ENCODE measurements around the gene TEC. TPM values are rescaled to one million over a fixed set of nuclear protein-coding genes. Genes with fewer than 3 reads are reported as not detected.

TEC gene
- total and polyA plus RNA-seq, 2 experiments from 2014 or later: 2.9 to 3.0 TPM

DNA sequence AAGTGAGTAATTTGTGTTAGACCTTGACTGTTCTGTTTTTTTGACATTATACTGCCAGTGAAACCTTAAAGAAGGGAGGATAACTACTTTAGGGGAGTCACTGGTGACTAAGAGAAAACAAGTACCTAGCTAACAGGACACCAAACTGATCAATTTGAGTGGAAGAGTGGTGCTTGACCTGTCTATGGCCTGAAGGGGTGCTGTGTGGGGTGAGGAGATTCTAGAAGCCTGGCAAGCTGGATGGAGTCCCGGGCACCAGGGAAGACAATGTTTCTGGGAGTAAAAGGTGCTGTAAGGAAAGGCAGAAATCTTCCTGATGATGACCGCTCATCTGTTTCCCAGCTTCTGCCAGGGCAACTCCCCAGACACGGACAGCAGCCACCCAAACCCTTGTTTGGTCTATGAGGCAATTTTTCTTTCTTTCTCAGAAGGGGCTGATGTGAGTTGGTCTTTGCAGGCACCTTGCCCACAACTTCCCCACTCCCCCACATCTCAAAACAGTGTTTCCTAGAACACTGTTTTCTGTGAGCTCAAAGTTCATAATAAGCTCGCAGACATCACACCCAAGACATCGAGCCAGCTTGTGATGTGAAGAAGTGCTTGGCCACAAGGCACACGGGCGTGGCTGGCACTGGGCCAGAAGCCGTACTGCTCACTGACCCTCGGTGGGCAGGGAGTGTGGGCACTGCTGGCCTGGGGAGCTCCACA lies 140.2 kb downstream of the TEC start:
- DNase-seq (ENCODE audit: low spot score) (peak; percentile 49), ATAC-seq (peak; percentile 12; the same call in 2 of the 3 replicates)
- H4K20me1 ChIP-seq (replicated peaks; ENCODE audit: insufficient read depth): no peaks in the 10 kb centered on the region
- Mint-ChIP-seq H3K4me3 (no peak overlapping the region), H3K9me3 (0 out of 3 replicates have a peak, but pooled peaks cover 3% of the 10 kb centered on the region), H3K27ac (no peak overlapping the region), H3K27me3 (ENCODE audit: insufficient read depth, low read depth, poor library complexity) (peaks cover 9% of the 10 kb centered on the region), H3K4me1 (peaks cover 44% of the 10 kb centered on the region), H3K36me3 (ENCODE audit: low read depth) (peaks cover 4% of the 10 kb centered on the region; the same call in 1 of the 3 replicates)
- H3K4me2 ChIP-seq: no peak overlapping the region
- H3K27ac ChIP-seq (ENCODE audit: low read depth): no peak overlapping the region
- no peaks in the 10 kb centered on the region for H3K27me3 ChIP-seq (ENCODE audit: insufficient read depth)
- H3K4me1 ChIP-seq (ENCODE audit: insufficient read depth): peaks cover 7% of the 10 kb centered on the region
- no peaks in the 10 kb centered on the region for H3K9me2 ChIP-seq (ENCODE audit: insufficient read depth)
- H3K4me3 ChIP-seq: no peak overlapping the region
- no peaks in the 10 kb centered on the region; the same call in 1 of the 2 replicates for H3K36me3 ChIP-seq (ENCODE audit: insufficient read depth)
- TF ChIP-seq, protein P1, sequence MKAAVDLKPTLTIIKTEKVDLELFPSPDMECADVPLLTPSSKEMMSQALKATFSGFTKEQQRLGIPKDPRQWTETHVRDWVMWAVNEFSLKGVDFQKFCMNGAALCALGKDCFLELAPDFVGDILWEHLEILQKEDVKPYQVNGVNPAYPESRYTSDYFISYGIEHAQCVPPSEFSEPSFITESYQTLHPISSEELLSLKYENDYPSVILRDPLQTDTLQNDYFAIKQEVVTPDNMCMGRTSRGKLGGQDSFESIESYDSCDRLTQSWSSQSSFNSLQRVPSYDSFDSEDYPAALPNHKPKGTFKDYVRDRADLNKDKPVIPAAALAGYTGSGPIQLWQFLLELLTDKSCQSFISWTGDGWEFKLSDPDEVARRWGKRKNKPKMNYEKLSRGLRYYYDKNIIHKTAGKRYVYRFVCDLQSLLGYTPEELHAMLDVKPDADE (IDR thresholded peaks at IDR 0.05): no peak
- no peak for TF ChIP-seq EZH2 (IDR thresholded peaks at IDR 0.05; ENCODE audit: low read depth, unreplicated experiment)
- TF ChIP-seq ZNF114 (CRISPR knock-in tag; IDR thresholded peaks at IDR 0.05): no peak
- TF ChIP-seq, protein P2, sequence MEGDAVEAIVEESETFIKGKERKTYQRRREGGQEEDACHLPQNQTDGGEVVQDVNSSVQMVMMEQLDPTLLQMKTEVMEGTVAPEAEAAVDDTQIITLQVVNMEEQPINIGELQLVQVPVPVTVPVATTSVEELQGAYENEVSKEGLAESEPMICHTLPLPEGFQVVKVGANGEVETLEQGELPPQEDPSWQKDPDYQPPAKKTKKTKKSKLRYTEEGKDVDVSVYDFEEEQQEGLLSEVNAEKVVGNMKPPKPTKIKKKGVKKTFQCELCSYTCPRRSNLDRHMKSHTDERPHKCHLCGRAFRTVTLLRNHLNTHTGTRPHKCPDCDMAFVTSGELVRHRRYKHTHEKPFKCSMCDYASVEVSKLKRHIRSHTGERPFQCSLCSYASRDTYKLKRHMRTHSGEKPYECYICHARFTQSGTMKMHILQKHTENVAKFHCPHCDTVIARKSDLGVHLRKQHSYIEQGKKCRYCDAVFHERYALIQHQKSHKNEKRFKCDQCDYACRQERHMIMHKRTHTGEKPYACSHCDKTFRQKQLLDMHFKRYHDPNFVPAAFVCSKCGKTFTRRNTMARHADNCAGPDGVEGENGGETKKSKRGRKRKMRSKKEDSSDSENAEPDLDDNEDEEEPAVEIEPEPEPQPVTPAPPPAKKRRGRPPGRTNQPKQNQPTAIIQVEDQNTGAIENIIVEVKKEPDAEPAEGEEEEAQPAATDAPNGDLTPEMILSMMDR (conservative IDR thresholded peaks at IDR 0.05; ENCODE audit: low read depth in 2 of 2): peak; percentile 15 to 46; a peak in 3 of 4 replicates
- TF ChIP-seq NANOG (IDR thresholded peaks at IDR 0.05; ENCODE audit: borderline replicate concordance): no peak
- TF ChIP-seq POLR2AphosphoS5 (IDR thresholded peaks at IDR 0.05; ENCODE audit: low read depth): no peak
- no peak for TF ChIP-seq STAT1 (IDR thresholded peaks at IDR 0.05; ENCODE audit: unreplicated experiment)
- TF ChIP-seq JUNB (IDR thresholded peaks at IDR 0.05; ENCODE audit: unreplicated experiment): no peak
- no peaks in the 10 kb centered on the region for H3K79me2 ChIP-seq (replicated peaks; ENCODE audit: insufficient read depth)
- H2AFZ ChIP-seq: no peak overlapping the region
- H3F3A ChIP-seq (replicated peaks; ENCODE audit: low read depth): no peaks in the 10 kb centered on the region

DNA sequence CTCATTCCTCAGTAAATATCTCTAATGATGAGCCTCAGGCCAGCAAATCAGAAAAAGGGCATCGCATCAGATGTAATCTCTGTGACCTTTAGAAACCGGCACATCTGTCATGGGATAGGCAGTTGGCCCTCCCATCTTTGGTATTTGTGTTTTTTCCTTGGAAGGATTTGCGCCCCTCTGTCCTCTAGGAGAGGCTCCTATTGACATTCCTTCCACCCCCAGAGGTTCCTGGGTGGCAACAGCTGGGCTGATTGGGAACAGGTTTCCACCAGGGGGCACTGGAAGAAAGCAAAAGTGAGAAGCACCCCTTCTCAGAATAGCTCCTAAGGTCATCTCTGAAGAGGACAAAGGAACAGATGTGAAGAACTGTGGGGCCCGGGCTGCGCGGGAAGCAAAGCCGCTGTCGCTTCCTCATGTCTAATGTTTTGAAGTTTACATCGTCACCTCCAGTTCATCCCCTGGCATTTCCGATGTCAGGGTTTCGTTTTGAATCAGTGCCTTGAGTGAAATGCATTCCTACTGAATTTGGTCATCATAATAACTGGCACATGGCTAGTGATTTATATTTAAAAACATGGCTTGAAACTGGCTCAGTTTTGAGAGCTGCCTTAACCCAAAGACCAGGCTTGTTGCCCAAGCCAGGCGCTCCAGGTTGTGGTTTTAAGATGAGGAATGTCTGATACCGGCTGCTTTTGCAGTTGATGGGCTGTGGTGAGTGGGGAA lies 141.8 kb downstream of the TEC start:
- H3K4me2 ChIP-seq: peak overlapping the region; percentile 54
- no peaks in the 10 kb centered on the region for H3K36me3 ChIP-seq (ENCODE audit: insufficient read depth)
- DNase-seq (ENCODE audit: low spot score) (peak; percentile 96), ATAC-seq (peak; percentile 94)
- H3K27ac ChIP-seq (ENCODE audit: low read depth): peak overlapping the region; percentile 89
- no peaks in the 10 kb centered on the region for H3K27me3 ChIP-seq (ENCODE audit: insufficient read depth)
- H2AFZ ChIP-seq: no peak overlapping the region
- peaks cover 10% of the 10 kb centered on the region for H3K27me3 Mint-ChIP-seq (ENCODE audit: insufficient read depth, low read depth, poor library complexity)
- 0 out of 3 replicates have a peak, but pooled peaks cover 3% of the 10 kb centered on the region for H3K9me3 Mint-ChIP-seq
- H3K27ac Mint-ChIP-seq: peak overlapping the region; percentile 87
- H3K4me1 Mint-ChIP-seq: peaks cover 47% of the 10 kb centered on the region
- no peaks in the 10 kb centered on the region for H3K79me2 ChIP-seq (replicated peaks; ENCODE audit: insufficient read depth)
- H3K4me3 ChIP-seq: peak overlapping the region; percentile 10
- no peaks in the 10 kb centered on the region for H3F3A ChIP-seq (replicated peaks; ENCODE audit: low read depth)
- H4K20me1 ChIP-seq (replicated peaks; ENCODE audit: insufficient read depth): no peaks in the 10 kb centered on the region
- H3K4me1 ChIP-seq (ENCODE audit: insufficient read depth): peaks cover 7% of the 10 kb centered on the region
- no peaks in the 10 kb centered on the region for H3K9me2 ChIP-seq (ENCODE audit: insufficient read depth)
- H3K4me3 Mint-ChIP-seq: peak overlapping the region; percentile 56
- H3K36me3 Mint-ChIP-seq (ENCODE audit: low read depth): peaks cover 4% of the 10 kb centered on the region; the same call in 1 of the 3 replicates
- TF ChIP-seq, protein P2 (conservative IDR thresholded peaks at IDR 0.05; ENCODE audit: low read depth in 2 of 2): peak; percentile 88 to 96
